RPMI7951 (cell line): Measurements from ENCODE around the gene EID3. TPM values are rescaled to one million over a fixed set of nuclear protein-coding genes. Genes with fewer than 3 reads are reported as not detected.
"Not testable (repeated sequence)": the region's sequence is repeated elsewhere in the genome, so short reads cannot be mapped to it uniquely, and the experiment has no call there.

Experiments
- DNase-seq: peaks from one replicate; pipeline ENCODE4 v3.0.0-alpha.2; 2012; ENCODE audit warnings: low read depth
- total RNA-seq: library from RNA; depleted of rRNA; stranded (reverse); fragments of >200 nt; shearing (Covaris generic); gene quantifications from 2 replicates; pipeline ENCODE4 v1.2.3, GENCODE V29; 2014

The EID3 gene
- total RNA-seq, 1 experiment from 2014 or later: 0.72 TPM

DNA sequence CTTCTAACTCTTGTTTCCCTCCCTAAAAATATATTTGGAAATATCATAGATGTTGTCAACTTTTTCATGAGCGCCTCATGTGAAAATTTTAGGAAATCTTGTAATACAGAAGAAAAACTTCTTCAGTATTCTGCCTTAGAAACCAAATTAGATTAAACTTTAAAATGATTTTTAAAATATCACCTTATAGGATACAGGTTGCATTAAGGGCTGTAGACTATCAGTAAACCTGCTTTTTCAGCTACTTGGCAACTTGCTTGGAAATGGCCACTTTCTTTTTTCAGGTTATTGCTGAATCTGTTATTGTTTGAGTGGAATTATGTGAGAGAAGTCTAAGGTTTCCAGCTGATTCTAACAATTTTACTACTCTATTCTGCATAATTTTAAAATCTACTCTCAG lies 9.1 kb downstream of the EID3 start:
- DNase-seq: no peak

DNA sequence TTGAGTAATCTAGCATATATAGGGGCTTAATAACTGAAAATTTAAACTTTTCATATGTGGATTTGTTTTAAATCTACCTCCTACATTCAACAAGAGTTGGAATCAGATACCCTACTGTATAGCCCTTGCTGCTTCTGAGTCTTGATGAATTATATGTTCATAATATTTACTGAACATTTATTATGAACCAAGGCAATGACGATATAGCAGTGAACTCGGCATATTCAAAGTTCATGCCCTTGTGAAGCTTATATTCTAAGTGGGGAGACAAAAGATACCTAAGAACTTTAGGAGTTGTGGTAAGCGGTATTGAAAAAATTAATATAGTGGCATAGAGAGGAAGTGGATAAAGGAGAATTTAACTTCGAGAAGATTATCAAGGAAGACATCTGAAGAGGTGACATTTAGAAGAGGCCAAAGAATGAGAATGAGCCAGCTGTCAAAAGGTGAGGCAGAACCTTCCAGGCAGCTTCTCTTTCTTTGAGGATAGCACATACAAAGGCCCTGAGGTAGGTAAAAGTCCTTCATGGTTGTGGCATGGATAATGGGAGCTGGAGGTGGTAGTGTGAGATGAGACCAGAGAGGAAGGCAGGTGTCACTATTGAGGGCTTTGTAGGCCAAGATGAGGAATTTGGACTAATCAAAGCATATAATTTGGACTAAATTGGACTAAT lies 10.2 kb downstream of the EID3 start:
- DNase-seq: no peak

DNA sequence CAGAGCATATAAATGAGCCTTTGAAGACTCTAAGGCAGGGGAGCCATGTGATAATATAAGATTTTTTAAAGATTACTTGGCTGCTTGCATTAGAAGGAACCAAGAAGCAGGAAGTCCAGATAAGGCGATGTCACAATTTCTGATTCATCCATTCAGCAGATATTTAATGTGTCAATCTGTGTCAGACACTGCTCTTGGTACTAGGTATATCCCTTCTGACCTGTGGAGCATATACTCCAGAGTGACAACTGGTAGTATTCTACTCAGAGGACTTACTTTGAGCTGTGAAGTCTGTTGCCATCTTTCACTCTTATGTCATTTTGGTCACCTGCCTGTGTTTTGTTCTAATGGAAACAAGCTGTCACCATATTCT lies 10.7 kb downstream of the EID3 start:
- no peak for DNase-seq

DNA sequence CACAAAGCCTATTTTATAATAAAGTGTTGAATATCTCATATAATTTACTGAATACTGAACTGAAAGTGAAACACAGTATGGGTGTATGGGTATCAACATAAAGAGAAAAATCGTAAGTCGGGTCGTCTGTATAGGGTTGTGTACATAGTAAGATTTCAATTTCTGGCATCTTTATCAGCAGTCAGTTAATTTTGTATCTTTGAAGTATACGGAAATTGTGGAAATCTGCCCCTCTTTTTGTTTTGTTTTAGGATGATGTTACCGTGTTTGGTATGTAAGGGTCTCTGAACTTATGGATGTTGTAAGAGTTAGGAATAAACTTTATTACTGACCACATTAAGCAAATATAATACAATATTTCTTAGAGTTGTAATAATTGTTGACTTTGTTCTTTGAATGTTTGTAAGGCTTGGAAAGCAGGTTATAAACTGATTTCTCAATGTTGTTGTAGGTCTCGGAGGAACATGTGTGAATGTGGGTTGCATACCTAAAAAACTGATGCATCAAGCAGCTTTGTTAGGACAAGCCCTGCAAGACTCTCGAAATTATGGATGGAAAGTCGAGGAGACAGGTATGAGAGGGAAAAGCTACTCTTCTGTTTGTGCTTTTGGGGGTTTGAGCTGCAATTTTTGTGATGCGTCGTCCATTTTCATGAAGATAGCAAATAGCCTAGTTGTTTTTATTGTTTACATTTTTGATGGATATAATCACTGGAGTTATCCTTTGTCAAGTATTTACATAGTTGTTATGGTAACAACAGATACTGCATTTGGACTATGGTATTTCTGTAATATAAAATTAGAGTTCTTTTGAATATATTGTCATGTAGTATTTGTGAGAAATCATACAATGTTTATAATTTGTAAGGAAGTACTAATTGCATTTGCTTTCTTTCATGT lies 12.0 kb downstream of the EID3 start:
- DNase-seq: no peak

DNA sequence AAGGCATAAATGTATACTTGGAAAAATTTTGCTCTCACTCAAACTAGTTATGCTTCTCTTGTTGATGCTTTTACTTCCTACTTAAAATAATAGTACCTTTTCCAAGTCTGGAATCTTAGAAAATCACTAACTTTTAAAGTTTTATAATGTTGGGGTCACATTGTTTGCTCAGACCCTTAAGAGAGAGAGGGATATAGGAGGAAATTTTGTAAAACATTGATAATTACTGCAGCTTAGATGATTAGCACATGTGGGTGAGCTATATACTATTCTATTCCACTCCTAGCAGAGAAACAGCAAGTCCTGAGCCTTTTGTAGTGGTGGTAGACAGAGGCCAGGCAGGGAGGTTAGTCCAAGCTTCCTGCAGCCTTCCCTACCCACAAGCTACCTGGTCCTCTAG lies 13.4 kb downstream of the EID3 start:
- no peak for DNase-seq

DNA sequence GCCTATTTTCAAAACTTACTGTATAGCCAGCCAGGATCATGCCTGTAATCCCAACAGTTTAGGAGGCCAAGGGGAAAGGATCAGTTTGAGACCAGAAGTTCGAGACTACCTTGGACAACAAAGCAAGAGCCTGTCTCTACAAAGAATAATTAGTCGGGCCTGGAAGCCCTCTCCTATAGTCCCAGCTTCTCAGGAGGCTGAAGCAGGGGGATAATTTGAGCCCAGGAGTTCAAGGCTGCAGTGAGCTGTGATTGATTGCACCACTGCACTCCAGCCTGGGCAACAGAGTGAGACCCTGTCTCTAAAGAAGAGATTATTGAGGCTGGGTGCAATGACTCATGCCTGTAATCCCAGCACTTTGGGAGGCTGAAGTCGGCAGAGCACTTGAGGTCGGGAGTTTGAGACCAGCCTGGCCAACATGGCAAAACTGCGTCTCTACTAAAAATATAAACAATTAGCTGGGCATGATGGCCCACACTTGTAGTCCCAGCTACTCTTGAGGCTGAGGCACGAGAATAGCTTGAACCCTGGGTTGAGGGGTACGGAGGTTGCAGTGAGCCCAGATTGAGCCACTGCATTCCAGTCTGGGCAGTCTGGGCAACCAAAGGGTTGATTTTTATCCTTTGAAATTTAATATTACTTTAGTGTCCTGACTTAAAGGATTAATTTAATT lies 14.1 kb downstream of the EID3 start:
- DNase-seq: no peak

DNA sequence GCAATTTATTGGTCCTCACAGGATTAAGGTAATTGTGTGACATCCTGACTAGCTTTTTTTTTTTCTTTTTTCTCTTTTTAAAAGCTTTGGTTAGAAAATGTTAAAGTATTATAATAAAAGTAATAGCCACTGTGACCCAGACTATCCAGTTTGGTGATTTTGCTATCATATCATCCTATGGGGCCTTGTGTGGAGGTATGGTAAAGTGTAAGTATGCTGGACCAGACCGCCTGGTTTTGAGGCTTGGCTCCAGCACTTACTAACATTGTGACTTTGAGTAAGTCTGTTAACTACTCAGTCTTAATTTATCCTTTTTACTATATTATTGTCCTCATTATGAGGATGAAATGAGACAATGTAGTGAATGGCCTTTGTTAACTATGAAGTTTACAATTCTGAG lies 15.5 kb downstream of the EID3 start:
- DNase-seq: no peak

DNA sequence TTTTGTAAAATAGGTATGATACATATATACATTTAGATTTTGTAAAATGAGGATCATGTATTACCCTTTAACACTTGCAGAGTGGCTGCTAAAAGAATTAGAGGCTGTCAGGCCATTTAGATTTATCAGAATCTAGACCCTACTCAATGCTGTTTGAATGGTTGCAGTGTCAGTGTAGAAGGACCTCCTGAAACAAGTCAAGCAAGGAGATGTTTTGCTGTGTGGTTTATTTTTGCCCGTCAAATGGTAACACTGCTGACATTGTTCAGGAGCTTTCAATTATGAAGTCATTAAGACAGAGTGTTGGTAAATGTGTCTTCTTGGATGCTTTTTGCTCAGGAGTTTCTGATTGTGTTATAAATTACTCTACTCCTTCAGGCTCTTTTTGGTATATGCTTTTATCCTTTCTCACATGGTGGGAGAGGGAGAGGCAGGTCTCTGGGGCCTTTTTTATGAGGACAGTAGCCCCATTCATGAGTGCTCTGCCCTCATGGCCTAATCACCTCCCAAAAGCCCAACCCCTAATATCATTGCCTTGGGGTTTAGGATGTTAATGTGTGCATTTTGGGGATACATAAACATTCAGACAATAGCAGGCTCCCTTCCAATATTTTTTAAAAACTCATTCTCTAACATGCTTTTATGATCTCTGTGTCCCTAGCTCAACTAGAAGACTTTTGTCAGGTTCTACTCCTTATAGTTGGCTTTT lies 16.5 kb downstream of the EID3 start:
- no peak for DNase-seq

DNA sequence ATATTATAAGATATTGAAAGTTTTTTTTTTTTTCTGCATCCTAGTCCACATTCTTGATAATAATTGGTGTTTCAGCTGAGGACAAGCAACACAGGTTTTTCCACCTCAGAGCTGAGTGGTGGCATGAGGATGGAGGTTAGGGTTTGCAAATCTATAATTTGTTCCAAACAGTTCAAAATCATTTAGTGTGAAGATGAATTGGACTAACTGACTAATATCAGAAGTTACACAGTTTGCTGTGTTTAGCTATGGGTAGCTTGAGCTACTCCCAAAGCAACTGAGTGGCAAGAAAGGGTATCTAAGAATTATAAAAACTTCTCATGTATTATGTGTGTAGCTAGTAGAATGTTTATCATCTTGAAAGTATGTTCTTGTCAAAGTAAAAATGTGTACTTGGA lies 17.1 kb downstream of the EID3 start:
- no peak for DNase-seq

DNA sequence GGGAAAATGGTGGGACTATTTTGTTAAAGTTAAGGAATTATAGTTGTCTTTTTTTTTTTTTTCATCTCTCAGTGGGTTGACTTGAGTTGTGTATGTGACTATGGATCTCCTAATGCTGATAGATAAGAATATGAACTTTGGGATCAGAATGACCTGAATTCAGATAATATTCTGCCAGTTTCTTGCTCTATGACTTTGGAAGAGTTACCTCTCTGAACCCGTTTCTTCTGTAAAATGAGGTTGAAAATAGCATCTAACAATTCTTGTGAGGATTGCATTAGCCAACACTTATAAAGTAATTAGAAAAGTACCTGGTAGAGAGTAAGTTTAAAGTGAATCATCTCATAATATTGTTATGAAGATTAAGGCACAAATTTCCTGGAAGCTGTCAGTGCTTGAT lies 18.4 kb downstream of the EID3 start:
- DNase-seq: no peak

DNA sequence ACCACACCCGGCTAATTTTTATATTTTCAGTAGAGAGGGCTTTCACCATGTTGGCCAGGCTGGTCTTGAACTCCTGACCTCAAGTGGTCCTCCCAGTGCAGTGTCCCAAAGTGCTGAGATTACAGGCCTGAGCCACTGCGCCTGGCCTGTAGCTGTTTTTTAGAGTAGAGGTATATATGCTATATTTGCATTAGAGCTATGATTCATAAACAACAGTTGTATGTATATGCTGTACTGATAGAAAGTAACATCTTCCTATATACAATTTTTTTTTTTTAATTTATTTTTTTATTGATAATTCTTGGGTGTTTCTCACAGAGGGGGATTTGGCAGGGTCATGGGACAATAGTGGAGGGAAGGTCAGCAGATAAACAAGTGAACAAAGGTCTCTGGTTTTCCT lies 19.0 kb downstream of the EID3 start:
- DNase-seq: not testable (repeated sequence)

DNA sequence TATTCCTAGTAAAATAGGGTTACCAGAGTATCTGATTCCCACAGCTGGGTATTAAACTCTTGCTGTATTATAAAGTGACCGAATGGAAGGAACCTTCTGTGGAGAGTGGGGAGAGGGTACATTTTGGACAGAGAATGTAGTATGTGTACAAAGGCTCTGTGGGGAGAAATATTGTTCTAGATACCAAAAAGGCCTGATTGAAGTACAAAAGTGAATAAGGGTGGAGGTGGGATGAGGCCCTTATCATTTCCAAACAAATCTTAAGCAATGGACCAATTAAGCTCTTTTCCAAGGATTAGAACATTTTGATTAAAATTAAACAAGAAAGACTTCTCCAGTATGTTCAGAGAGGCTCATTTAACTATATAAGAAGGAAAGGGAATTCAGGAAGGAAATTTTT lies 20.4 kb downstream of the EID3 start:
- DNase-seq: no peak

DNA sequence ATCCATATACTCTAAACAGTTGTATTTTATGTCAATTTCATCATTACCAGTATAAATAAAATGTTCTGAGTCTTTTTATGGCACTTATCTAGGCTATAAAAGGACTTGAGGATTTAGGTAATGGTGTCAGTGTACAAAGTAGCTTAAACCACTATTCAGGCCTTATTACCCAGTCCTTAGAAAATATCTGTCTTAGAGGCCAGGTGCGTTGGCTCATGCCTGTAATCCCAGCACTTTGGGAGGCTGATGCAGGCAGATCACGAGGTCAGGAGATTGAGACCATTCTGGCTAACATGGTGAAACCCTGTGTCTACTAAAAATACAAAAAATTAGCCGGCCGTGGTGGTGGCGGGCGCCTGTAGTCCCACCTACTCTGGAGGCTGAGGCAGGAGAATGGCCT lies 24.7 kb downstream of the EID3 start:
- DNase-seq: not testable (repeated sequence)

DNA sequence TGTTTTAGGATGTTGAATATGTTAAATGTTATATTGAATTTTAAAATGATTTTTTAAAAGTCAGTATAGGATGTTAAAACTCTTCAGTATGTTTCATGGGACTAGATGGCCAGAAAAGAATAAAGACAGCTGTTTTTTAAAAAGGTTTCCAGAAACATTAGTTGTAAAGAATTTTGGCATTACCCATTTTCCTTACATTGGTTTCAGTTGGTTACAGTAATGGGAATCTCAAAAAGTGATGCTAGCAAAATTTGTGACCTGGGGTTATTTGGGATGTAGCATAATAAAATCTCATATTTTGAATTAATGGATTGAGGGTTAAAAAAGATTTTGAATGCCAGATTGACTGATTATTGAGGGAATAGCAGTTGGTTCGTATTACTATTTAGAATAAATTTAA lies 25.3 kb downstream of the EID3 start:
- no peak for DNase-seq

DNA sequence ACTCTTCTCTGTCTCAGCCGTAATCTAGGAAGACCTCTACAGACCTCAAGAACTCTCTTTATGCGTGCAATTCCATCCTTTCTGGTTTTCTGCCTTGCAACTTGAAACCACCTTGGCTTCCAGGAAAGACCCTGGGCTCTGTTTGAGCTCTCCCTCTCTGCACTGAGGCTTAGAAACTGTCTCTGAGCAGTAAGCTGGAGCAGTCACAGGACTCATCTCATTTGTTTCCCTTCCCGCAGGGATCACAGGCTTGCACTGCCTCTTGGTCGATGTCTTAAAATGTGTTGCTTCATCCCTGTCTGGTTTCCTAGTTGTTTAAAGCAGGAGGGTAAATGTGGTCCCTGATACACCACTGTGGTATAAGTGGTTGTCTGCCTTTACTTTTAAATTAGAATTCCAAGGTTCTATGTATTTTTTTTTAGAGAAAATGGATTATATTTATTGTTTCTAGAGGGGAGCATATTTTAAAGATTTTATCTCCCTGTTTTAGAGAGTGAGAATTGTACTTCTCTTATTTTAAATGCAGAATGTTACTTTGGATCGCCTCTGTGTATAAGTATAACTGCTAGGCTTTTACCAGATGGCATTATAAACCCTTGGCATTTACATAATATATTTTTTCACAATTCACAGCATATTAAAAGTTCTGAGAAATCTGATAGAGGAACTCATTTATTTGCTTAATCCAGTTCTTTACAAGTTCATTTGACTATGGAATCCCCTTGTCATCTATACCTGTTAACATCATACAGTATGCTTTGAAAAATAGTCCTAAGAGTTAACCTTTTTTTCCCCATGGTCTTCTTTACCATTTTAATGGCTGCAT lies 26.4 kb downstream of the EID3 start:
- no peak for DNase-seq

DNA sequence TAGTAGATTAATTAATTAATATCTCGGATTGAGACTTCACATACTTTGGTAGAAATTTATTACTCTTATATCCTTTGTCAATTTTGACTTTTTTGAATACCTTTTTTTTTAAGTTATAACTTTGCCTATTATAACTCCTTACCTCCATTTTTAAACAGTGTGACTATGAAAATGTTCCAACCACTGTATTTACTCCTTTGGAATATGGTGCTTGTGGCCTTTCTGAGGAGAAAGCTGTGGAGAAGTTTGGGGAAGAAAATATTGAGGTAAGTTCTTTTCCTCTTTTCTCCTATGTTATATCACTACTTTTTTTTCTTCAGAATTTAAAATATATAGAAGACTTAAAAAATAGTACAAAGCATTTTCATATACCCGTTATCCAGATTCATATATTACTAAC lies 27.8 kb downstream of the EID3 start:
- DNase-seq: no peak

DNA sequence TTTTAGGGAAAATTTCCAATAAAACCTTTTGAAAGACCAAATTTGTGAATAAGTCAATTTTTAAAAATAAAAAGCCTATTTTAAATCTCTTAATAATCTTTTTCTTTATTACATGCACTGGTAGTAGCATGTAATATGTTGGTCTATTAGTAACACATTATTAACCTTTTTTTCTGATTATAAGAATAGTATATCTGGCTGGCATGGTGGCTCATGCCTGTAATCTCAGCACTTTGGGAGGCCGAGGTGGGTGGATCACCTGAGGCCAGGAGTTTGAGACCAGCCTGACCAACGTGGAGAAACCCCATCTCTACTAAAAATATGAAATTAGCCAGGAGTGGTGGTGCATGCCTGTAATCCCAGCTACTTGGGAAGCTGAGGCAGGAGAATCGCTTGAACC lies 28.7 kb downstream of the EID3 start:
- not testable (repeated sequence) for DNase-seq

DNA sequence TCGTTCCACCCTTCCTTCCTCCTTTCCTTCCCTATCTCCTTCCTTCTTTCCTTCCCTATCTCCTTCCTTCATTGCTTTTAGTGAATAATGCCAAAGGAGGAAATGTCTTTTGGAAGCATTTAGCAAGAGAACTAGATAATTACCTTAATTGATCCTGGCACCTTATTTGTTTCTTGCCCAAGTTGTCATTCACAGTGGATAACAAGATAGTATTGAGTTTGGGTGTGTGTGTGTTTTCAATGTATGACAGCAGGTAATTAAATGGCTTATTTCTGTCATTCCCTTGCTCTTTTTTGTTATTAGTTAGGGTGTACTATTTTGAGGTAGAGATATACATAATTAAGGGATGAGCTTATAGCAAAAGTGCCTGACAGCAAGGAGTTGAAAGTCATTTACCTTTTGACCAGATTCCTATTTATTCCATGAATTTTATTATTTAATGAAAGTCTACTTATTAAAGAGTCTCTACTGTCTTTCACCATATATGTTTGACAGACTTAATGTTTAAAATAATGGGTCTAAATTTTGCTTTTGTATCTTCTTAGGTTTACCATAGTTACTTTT lies 30.2 kb downstream of the EID3 start:
- no peak for DNase-seq

DNA sequence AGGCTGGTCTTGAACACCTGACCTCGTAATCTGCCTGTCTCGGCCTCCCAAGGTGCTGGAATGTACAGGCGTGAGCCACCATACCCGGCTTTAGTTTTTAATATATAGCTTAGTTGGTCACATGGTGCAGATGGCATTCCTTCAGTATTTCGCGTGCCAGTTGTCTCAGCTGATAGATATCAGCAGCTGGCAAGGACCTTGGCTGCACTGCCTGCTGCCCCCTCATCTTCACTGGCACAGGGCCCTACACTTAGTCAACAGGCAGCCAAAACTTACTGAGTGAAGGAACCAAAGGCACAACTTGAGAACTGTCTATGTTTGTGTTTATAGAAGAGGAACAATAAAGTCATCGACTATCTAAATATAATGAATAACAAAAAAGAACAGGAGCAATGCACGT lies 31.0 kb downstream of the EID3 start:
- DNase-seq: no peak

DNA sequence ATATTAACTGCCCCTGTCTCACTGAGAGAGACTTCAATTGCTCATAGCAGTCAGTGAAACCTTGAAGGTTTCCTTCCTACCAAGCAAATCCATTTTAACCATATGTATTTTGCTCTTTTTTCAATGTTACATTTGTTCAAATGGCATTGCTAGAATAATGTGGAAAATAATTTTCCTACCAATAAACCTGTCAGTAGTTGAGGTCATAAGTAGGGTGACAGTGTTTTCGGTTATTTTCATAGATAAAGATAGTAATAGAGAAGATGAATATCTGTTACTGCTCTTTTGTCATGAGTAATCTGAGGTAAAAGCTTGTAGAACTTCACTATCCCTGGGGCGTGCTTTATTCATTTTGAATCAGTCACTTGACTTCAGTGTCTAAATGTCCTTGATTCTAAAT lies 32.6 kb downstream of the EID3 start:
- DNase-seq: no peak

DNA sequence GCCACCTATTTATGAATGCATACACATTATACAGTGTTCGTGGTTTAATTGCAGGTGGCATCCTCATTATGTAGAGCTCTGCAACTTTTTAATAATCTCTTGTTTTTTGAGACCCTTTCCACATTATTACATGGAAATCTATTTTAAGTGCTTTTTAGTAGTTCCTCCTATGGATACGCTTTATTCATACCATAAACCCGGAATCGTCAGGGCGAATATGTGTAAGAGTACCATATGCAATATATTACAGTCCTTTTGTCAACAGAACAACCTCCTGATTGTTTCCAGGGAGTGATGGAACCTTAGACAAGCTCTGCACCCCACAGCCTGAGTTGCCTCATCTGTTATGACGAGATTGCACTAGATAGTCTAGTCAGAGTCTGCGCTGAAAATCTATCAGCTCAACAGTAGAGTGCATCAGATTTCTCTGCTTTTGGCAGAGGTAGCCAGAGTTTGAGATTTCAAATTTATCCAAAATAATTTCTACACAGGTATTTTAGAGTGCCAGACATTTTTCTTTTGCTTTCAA lies 33.6 kb downstream of the EID3 start:
- no peak for DNase-seq
